KBM-7 (cell line): ENCODE measurements around the gene TICAM1.
"Not testable (repeated sequence)": the region's sequence is repeated elsewhere in the genome, so short reads cannot be mapped to it uniquely, and the experiment has no call there.

Source experiments
- DNase-seq: peaks from one replicate; pipeline ENCODE4 v3.0.0-alpha.2; 2015
- in situ Hi-C: fragments of 300-500 bp; cut with MboI; formaldehyde crosslinking; loops from 2 replicates; pipeline ENCODE4 v1.14.3; 2020; ENCODE audit warnings: low sequenced_read_pairs, low pct_unique_long_range_greater_than_20kb, mixed read lengths

TICAM1 gene

DNA sequence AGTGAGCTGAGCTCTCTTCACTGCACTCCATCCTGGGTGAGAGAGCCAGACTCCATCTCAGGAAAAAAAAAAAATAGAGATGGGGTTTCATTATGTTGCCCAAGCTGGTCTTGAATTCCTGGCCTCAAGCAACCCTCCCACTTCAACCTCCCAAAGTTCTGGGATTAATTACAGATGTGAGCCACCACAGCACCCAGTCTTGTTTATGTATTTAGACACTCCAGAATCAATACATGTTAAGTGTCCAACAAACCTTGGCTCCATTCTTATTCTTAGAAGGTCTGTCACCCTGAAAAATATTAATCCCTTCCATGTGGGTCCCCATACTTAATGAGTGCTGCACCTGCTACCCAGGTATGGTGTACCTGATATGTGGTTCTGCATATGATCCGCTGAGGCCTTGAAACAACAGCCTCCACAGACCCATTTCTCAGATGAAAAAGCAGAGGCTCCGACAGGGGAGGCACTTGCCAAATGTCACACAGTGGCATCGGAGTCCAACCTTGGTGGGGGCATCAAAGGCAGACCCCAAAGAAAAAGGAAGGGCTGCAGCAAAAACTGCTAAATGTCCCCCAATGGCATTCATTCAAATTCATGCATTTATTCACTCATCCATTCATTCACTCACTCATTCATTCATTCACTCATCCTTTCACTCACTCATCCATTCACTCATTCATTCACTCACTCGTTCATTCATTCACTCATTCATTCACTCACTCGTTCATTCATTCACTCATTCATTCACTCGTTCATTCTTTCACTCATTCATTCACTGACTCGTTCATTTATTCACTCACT, 16.7 kb downstream of the TICAM1 start:
- in situ Hi-C loops = no loop called here
- DNase-seq = no peak

DNA sequence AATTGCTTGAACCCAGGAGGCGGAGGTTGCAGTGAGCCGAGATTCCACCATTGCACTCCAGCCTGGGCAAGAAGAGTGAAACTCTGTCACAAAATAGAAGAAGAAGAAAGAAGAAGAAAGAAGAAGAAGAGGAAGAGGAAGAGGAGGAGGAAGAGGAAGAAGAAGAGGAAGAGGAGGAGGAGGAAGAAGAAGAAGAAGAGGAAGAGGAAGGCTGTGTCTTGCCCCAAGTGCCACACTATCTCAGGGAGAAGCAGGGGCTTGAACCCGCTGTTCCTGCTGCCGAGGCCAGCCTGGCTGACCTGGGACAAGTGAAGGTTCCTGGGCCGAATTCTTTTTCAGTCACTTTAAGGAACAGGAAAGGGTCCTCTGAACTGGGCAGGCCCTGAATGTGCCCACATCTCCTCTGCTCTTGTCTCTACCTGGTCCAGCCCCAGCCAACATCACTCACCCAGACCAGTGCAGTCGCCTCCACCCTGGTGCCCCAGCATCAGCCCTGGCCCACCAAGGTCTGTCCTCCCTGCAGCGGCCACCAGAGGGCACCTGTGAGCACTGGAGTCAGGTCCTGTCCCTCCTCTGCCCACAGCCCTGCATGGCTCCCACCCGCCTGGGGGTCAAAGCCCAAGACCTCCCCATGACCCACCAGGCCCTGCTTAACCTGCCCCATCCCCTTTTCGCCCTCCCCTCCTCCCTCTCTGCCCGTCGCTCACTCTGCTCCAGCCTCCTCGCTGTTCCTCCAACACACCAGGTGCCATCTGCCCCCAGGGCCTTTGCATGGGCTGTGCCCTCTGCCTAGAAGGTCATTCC, 20.0 kb downstream of the TICAM1 start:
- in situ Hi-C loops = no loop called here
- DNase-seq = peak; percentile 74

DNA sequence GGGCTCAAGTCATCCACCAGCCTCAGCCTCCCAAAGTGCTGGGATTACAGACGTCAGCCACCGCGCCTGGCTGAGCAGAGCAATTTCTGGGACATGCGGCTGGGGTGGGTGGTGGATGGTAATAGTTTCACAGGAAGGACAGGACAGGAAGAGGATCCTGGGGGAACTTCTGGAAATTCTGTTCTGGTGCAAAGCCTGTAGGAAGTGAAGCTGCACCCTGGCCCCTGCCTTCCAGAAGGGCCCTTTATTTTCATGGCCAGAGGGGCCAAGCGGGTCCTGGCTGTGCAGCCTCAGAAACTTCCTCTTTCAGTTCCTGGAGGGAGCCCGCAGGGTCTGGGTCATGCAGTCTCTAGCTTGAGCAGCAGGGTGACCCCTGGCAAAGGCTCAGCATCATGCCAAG, 24.3 kb downstream of the TICAM1 start:
- in situ Hi-C loops = no loop called here
- DNase-seq = peak; percentile 61

DNA sequence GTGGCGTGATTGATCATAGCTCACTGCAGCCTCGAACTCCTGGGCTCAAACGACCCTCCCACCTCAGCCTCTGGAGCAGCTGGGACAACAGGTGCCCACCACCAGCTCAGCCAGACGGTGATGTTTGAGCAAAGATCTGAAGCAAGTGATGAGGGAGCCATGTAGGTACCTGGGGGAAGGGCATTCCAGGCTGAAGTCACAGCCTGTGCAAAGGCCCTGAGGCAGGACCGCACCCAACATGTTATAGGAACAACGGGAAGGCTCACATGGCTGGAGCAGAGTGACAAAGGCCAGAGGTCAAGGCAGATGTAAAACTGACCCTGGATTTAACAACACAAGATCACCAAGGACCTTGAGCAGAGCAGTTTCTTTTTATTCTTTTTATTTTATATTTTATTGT, 25.1 kb downstream of the TICAM1 start:
- DNase-seq = no peak
- in situ Hi-C loops = no loop called here

DNA sequence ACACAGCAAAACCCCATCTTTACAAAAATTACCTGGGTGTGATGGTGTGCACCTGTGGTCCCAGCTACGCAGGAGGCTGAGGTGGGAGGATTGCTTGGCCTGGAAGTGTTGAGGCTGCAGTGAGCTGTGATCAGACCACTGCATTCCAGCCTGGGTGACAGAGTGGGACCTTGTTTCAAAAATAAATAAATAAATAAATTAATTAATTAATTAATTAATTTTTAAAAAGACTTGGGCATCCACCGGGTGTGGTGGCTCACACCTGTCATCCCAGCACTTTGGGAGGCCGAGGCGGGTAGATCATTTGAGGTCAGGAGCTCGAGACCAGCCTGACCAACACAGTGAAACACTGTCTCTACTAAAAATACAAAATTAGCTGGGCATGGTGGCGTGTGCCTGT, 26.4 kb downstream of the TICAM1 start:
- DNase-seq, in situ Hi-C loops: not testable (repeated sequence)

DNA sequence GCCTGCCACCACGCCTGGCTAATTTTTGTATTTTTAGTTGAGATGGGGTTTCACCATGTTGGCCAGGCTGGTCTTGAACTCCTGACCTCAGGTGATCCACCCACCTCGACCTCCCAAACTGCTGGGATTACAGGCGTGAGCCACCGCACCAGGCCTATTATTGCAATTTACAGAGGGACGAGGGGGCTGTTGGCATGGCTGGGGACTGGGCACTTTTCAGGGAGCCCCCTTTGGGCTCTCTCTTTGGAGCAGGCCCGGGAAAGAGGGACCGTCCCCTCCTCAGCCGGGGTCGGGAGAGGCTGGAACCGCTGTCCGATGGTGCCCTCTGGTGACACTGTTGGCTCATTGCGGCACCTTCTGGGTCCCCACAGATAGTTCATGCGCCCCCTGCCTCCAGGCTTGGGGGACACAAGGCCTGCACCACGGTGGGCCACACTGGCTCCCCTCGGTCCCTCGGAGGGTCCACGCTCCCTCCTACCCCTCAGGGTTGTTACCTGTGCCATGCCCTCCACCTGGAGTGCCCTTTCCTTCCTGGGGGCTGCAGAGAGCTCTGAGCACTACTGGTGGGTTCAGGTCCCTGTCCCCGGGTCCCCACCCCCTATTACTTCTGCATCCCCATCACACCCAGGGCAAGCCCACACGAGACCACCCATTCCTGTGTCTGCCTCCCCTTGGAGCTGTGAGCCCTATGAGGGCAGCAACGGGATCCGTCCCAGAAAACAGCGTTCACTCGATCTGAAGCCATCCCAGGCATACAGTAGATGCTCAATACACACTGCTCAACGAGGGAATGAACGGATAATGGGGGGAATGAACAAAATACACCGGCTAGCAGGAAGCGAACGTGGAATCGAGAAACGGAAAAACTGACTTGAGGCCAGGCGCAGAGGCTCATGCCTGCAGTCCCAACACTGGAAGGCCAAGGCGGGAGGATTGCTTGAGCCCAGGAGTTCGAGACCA, 27.5 kb downstream of the TICAM1 start:
- in situ Hi-C loops = no loop called here

DNA sequence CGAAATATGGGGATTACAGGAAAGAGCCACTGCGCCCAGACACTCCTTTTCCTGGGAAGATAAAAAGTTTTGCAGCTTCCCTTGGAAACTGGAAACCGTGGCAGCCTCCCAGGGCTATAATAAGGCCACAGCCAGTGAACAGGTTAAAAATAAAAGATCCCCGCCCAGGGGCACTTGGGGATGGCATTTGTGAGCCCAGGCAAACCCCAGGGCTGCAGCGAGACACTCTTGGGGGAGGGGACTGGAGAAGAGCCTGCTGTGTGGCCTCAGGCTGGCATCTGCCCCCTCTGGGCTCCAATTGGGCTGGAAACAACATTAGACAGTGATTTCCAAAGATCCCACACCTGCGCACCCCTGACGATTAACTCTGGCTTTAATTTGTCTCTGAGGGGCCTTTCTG, 28.8 kb downstream of the TICAM1 start:
- in situ Hi-C loops = no loop called here
- no peak for DNase-seq

More for the DNA sequence above, 27.5 kb downstream of the TICAM1 start:
- peak; percentile 73 for DNase-seq

DNA sequence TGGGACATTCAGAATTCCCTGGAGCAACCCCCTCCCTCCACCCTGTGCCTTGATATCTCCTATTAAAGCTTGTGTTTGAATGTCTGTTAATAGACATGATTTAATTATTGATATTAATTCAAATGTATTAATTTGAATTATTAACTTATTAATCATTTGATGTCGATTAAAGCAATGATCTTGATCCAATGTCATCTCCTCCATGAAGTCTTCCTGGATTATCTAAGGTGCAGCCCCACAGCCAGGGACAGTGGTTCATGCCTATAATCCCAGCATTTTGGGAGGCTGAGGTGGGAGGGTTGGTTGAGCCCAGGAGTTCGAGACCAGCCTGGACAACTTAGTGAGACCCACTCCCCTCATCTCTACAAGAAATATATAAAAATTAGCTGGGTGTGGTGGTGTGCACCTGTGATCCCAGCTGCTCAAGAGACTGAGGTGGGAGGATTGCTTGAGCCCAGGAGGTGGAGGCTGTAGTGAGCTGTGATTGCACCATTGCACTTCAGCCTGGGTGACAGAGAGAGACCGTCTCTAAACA, 30.4 kb downstream of the TICAM1 start:
- in situ Hi-C loops = no loop called here
- no peak for DNase-seq

DNA sequence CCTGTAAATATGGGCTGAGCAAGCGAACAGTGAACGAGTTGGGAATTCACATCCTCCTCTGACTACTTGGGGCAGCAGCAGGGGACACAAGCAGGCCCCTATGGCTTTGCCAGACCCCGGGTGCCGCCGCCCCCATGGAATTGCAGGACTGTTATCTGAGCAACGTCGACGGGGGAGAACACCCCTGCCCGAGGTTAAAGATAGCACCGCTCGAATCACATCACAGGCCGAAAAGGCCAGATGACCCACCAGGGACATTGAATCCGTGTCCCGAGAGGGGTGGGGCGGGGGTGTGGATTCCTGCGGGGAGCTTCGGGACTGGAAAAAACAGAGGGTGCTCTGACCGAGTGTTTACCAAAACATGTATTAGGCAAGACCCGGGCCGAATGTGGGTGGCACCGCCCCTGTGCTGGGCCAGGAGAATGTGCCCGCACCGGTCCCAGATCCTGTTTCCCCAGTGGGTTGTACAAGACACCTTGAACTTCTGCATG, 30.9 kb downstream of the TICAM1 start:
- in situ Hi-C loops = no loop called here
- DNase-seq = no peak

DNA sequence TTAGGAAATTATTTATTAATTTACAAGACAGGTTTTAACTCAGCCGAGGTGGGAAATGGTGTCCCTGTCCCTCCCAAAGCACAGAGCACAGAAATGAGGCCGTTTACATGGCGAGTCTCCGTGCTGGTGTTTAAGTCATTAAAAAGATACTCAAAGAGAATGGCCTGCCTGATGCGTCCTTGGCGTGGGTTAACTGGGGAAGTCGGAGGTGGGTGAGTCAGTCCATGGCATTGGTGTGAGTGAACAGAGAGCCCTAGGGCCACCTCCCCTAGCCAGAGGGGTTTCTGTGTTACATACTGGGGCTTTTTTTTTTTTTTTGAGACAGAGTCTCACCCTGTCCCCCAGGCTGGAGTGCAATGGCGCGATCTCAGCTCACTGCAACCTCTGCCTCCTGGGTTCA, 36.1 kb downstream of the TICAM1 start:
- in situ Hi-C loops = no loop called here
- DNase-seq = no peak

DNA sequence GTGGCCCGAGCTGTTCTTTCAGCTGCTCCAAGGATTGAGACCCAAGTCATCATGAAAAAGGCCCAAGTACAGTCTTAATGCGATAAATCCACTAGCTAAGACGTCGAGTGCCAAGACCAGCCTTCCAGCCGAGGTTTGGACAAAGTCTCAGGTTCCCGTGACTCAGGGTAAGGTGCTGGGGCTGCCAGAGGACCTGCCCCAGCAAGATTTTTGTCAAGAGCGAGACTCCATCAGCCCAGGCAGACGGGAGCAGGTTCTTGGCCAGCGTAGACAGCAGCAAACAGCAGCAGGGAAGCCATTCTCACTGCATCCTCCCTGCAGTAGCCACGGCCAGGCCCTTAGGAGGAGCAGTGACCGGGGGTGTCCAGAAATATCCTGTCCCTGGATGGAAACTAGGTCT, 36.5 kb downstream of the TICAM1 start:
- in situ Hi-C loops = no loop called here
- DNase-seq = no peak

DNA sequence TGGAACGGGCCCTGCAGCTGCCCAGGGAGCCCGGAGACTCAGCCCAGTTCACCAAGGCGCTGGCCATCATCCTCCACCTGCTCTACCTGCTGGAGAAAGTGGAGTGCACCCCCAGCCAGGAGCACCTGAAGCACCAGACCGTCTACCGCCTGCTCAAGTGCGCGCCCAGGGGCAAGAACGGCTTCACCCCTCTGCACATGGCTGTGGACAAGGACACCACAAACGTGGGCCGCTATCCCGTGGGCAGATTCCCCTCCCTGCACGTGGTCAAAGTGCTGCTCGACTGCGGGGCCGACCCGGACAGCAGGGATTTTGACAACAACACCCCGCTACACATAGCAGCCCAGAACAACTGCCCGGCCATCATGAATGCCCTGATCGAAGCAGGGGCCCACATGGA, 38.2 kb downstream of the TICAM1 start:
- in situ Hi-C loops, DNase-seq: not testable (repeated sequence)

DNA sequence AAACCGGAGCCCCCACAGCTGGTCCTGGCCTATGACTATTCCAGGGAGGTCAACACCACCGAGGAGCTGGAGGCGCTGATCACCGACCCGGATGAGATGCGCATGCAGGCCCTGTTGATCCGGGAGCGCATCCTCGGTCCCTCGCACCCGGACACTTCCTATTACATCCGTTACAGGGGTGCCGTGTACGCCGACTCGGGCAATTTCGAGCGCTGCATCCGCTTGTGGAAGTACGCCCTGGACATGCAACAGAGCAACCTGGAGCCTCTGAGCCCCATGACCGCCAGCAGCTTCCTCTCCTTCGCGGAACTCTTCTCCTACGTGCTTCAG, 38.7 kb downstream of the TICAM1 start:
- in situ Hi-C loops, DNase-seq: not testable (repeated sequence)

DNA sequence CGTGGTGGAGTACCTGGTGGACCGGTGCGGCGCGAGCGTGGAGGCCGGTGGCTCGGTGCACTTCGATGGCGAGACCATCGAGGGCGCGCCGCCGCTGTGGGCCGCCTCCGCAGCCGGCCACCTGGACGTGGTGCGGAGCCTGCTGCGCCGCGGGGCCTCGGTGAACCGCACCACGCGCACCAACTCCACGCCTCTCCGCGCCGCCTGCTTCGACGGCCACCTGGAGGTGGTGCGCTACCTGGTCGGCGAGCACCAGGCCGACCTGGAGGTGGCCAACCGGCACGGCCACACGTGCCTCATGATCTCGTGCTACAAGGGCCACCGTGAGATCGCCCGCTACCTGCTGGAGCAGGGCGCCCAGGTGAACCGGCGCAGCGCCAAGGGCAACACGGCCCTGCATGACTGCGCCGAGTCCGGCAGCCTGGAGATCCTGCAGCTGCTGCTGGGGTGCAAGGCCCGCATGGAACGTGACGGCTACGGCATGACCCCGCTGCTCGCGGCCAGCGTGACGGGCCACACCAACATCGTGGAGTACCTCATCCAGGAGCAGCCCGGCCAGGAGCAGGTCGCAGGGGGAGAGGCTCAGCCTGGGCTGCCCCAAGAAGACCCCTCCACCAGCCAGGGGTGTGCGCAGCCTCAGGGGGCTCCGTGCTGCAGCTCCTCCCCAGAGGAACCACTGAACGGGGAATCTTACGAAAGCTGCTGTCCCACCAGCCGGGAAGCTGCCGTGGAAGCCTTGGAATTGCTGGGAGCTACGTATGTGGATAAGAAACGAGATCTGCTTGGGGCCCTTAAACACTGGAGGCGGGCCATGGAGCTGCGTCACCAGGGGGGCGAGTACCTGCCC, 39.3 kb downstream of the TICAM1 start:
- DNase-seq, in situ Hi-C loops: not testable (repeated sequence)

DNA sequence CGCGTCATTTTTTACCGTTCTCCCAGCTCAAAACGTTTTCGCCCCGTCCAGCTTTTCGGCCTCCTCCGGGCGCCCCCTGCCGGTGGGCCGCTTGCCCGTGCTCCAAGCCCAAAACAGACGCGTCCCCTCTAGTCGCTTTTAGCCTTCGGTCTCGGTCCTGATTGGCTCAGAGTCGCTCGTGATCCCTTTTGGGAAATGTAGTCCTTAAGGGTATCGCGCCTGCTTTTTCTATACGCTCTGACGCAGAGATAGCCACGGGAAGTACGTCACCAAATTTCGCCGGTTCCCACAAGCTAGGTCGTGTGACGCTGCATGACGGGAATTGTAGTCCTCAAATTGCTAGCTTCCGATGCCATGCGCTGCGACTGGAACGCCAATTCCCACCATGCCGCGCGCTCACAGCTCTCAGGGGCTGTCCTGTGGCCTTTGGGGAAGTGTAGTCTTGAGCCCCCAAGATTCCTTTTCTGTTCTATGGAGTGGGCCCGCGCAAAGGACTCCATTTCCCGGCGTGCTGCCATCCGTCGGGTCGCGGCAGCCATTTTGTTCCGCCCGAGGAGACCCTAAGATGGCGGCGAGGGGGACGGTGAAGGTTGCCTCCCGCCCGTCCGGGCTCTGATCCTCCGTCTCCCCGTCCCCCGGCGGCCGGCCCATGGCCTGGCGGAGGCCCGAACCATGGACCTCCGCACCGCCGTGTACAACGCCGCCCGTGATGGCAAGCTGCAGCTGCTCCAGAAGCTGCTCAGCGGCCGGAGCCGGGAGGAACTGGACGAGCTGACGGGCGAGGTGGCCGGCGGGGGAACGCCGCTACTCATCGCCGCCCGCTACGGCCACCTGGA, 40.1 kb downstream of the TICAM1 start, which contains the start of gene FEM1A:
FEM1A (plus strand) TSS at position 552 of the 836 bp plus-strand sequence; CDS start at position 673, 121 bp downstream.
- peak; percentile 100 for DNase-seq
- in situ Hi-C loops = no loop called here

DNA sequence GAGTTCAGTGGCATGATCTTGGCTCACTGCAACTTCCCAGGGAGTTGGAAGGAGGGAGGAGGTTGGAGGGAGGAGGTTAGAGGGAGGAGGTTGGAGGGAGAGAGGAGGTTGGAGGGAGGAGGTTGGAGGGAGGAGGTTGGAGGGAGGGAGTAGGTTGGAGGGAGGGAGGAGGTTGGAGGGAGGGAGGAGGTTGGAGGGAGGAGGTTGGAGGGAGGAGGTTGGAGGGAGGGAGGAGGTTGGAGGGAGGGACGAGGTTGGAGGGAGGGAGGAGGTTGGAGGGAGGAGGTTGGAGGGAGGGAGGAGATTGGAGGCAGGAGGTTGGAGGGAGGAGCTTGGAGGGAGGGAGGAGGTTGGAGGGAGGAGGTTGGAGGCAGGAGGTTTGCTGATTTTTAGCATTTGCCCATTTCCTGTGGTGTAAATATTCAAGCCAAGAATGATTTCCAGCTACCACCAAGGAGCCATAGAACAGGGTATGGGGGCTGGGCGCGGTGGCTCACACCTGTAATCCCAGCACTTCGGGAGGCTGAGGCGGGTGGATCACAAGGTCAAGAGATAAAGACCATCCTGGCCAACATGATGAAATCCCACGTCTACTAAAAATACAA, 45.0 kb downstream of the TICAM1 start:
- in situ Hi-C loops = not testable (repeated sequence)

DNA sequence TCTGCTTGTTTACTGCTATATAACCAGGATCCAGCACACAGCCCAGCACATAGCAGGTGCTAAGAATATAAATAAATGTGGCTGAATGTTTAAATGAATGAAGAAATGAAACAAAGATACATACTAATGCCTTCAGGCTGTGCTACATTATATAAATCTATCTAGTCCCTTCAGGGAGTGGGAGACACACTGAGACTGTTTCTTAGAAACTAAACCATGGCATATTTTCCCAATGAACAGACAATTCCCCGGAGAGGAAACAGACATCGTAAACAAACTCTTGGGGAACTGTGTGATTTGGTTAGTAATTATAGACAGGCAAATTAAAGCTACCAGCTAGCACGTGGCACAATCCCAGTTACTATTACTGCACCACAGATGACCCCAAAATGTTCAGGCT, 49.7 kb downstream of the TICAM1 start:
- DNase-seq = no peak
- in situ Hi-C loops = no loop called here

More for the DNA sequence above, 45.0 kb downstream of the TICAM1 start:
- DNase-seq = not testable (repeated sequence)
